GM18502 (cell line): ENCODE results near the gene SIPA1L3.
A peak's percentile ranks its signal among the peaks of the same experiment; 100 is the strongest.
"Not testable (repeated sequence)": the region's sequence is repeated elsewhere in the genome, so short reads cannot be mapped to it uniquely, and the experiment has no call there.

ENCODE experiments used
- ATAC-seq: cut with Tn5 transposase; IDR thresholded peaks from one replicate; pipeline ENCODE4 v1.9.1; 2021; ENCODE audit warnings: mild to moderate bottlenecking; ENCODE audit not compliant: unreplicated experiment, poor library complexity

SIPA1L3 gene

GRCh38 chr19:38218204-38218603, 311.2 kb downstream of the SIPA1L3 start:
- no peak for ATAC-seq

GRCh38 chr19:38219221-38219620, 312.2 kb downstream of the SIPA1L3 start:
- no peak for ATAC-seq

- ATAC-seq = no peak
These were observed 314.4 kb downstream of the SIPA1L3 start for GRCh38 chr19:38221421-38221820.

GRCh38 chr19:38221919-38222830, 315.2 kb downstream of the SIPA1L3 start:
- ATAC-seq = no peak

- no peak for ATAC-seq
These were observed 316.1 kb downstream of the SIPA1L3 start for GRCh38 chr19:38223119-38223523.

- ATAC-seq = no peak
These were observed 316.6 kb downstream of the SIPA1L3 start for GRCh38 chr19:38223617-38224013.

- peak; percentile 77 for ATAC-seq
These were observed 317.2 kb downstream of the SIPA1L3 start, which contains the start of gene DPF1 for GRCh38 chr19:38224014-38224862. Gene DPF1, minus strand, starts transcription at chr19:38224222. Its CDS starts 80 bp downstream, at chr19:38224142.

- not testable (repeated sequence) for ATAC-seq
These were observed 317.8 kb downstream of the SIPA1L3 start for GRCh38 chr19:38224863-38225218.

GRCh38 chr19:38227287-38228004, 320.4 kb downstream of the SIPA1L3 start:
- ATAC-seq = no peak

GRCh38 chr19:38228005-38228377, 321.0 kb downstream of the SIPA1L3 start:
- ATAC-seq = no peak

GRCh38 chr19:38228491-38229439, 321.8 kb downstream of the SIPA1L3 start:
- ATAC-seq = no peak

- peak; percentile 81 for ATAC-seq
These were observed 322.6 kb downstream of the SIPA1L3 start for GRCh38 chr19:38229585-38230073.

- not testable (repeated sequence) for ATAC-seq
These were observed 323.6 kb downstream of the SIPA1L3 start for GRCh38 chr19:38230506-38231133.

GRCh38 chr19:38231918-38232317, 324.9 kb downstream of the SIPA1L3 start:
- no peak for ATAC-seq

GRCh38 chr19:38233740-38234251, 326.8 kb downstream of the SIPA1L3 start:
- no peak for ATAC-seq

- ATAC-seq = no peak
These were observed 327.6 kb downstream of the SIPA1L3 start for GRCh38 chr19:38234615-38235014.

- ATAC-seq = no peak
These were observed 332.8 kb downstream of the SIPA1L3 start for GRCh38 chr19:38239816-38240215.

GRCh38 chr19:38243279-38243673, 336.3 kb downstream of the SIPA1L3 start:
- no peak for ATAC-seq
